ENCODE measurements around the gene RAI14. TPM values are rescaled to one million over a fixed set of nuclear protein-coding genes. Genes with fewer than 3 reads are reported as not detected.

The RAI14 gene
- total and polyA plus RNA-seq, 4 donors: 16.7 to 91.5 (median 49.3) TPM

GRCh38 chr5:34686762-34687268 lies 30.7 kb downstream of the RAI14 start:
- 52 to 53% methylated on average over 7 of the region's 7 CpGs for WGBS, 2 donors
- Histone ChIP-seq H3K36me3 (ENCODE audit: control insufficient read depth in 4 of 4, insufficient read depth in 4 of 4, low read length in 4 of 4) (peaks cover 0 to 3% (median 0%) of the 10 kb centered on the region in 4 donors), H3K9ac (ENCODE audit: insufficient read depth in 1 of 2, low read length in 2 of 2) (no peak overlapping the region), H3K9me3 (ENCODE audit: control insufficient read depth in 4 of 4, insufficient read depth in 3 of 4, low read length in 3 of 4) (no peaks in the 10 kb centered on the region), H3K4me1 (ENCODE audit: control insufficient read depth in 5 of 5, insufficient read depth in 5 of 5, low read length in 5 of 5) (peaks cover 5 to 18% (median 12%) of the 10 kb centered on the region in 5 donors), H3K27me3 (ENCODE audit: control insufficient read depth in 3 of 3, insufficient read depth in 3 of 3, low read length in 2 of 3) (no peaks in the 10 kb centered on the region), H3K4me3 (no peak overlapping the region), H3K27ac (ENCODE audit: low read depth in 1 of 2, low read length in 1 of 2) (peak overlapping the region in 1 of 2 donors; percentile 78)
- no peak for TF ChIP-seq CTCF (IDR thresholded peaks at IDR 0.05; ENCODE audit: control extremely low read depth, extremely low read depth)
- DNase-seq (peak; percentile 77 to 92 (median 80)), ATAC-seq (ENCODE audit: insufficient read depth, low FRiP score) (peak; percentile 78)

- WGBS, 2 donors: 68 to 77% methylated on average over 10 of the region's 10 CpGs
- H3K4me1 ChIP-seq (ENCODE audit: control insufficient read depth in 5 of 5, insufficient read depth in 5 of 5, low read length in 5 of 5): peaks cover 5 to 18% (median 12%) of the 10 kb centered on the region in 5 donors
- H3K9me3 ChIP-seq (ENCODE audit: control insufficient read depth in 4 of 4, insufficient read depth in 3 of 4, low read length in 3 of 4): no peaks in the 10 kb centered on the region
- H3K27me3 ChIP-seq (ENCODE audit: control insufficient read depth in 3 of 3, insufficient read depth in 3 of 3, low read length in 2 of 3): no peaks in the 10 kb centered on the region
- no peak for DNase-seq
- ATAC-seq (ENCODE audit: insufficient read depth, low FRiP score): peak; percentile 22
- H3K9ac ChIP-seq (ENCODE audit: insufficient read depth in 1 of 2, low read length in 2 of 2): no peak overlapping the region
- H3K27ac ChIP-seq (ENCODE audit: low read depth in 1 of 2, low read length in 1 of 2): no peak overlapping the region
- H3K4me3 ChIP-seq: no peak overlapping the region
- no peak for TF ChIP-seq CTCF (IDR thresholded peaks at IDR 0.05; ENCODE audit: control extremely low read depth, extremely low read depth)
- peaks cover 0 to 3% (median 0%) of the 10 kb centered on the region in 4 donors for H3K36me3 ChIP-seq (ENCODE audit: control insufficient read depth in 4 of 4, insufficient read depth in 4 of 4, low read length in 4 of 4)
These were observed 31.3 kb downstream of the RAI14 start for GRCh38 chr5:34687269-34688011.

GRCh38 chr5:34688015-34688810 lies 32.1 kb downstream of the RAI14 start:
- no peak overlapping the region for H3K9ac ChIP-seq (ENCODE audit: insufficient read depth in 1 of 2, low read length in 2 of 2)
- H3K36me3 ChIP-seq (ENCODE audit: control insufficient read depth in 4 of 4, insufficient read depth in 4 of 4, low read length in 4 of 4): peaks cover 0 to 5% (median 1%) of the 10 kb centered on the region in 4 donors
- H3K9me3 ChIP-seq (ENCODE audit: control insufficient read depth in 4 of 4, insufficient read depth in 3 of 4, low read length in 3 of 4): no peaks in the 10 kb centered on the region
- no peak overlapping the region for H3K27ac ChIP-seq (ENCODE audit: low read depth in 1 of 2, low read length in 1 of 2)
- H3K27me3 ChIP-seq (ENCODE audit: control insufficient read depth in 3 of 3, insufficient read depth in 3 of 3, low read length in 2 of 3): no peaks in the 10 kb centered on the region
- DNase-seq: no peak
- peaks cover 5 to 13% (median 11%) of the 10 kb centered on the region in 5 donors for H3K4me1 ChIP-seq (ENCODE audit: control insufficient read depth in 5 of 5, insufficient read depth in 5 of 5, low read length in 5 of 5)
- 92% methylated on average over 7 of the region's 7 CpGs for WGBS, 2 donors
- TF ChIP-seq CTCF (IDR thresholded peaks at IDR 0.05; ENCODE audit: control extremely low read depth, extremely low read depth): no peak
- no peak for ATAC-seq (ENCODE audit: insufficient read depth, low FRiP score)
- H3K4me3 ChIP-seq: no peak overlapping the region

Data from lung (tissue), 12 donors.